Thyroid gland (tissue), 4 donors: ENCODE measurements around the gene PLEKHH1. TPM values are rescaled to one million over a fixed set of nuclear protein-coding genes. Genes with fewer than 3 reads are reported as not detected.

Source experiments
- DNase-seq, 2 donors: peaks; one replicate each; pipeline ENCODE4 v3.0.0-alpha.2; 2019
- H3K27ac ChIP-seq, 3 donors: fragments of 200-600 bp; sonication (generic); 1 replicate in 2 of 3; 2 replicates in 1 of 3; pipeline ENCODE4 v1.5.1; 2016 to 2019; ENCODE audit warnings: mild to moderate bottlenecking in 1 of 3, moderate library complexity in 1 of 3
- H3K27me3 ChIP-seq: fragments of 200-600 bp; sonication (generic); one replicate; pipeline ENCODE4 v1.5.1; 2019
- H3K36me3 ChIP-seq, 2 donors: fragments of 200-600 bp; sonication (generic); one replicate each; pipeline ENCODE4 v1.5.1; 2016 to 2019
- H3K4me1 ChIP-seq, 2 donors: fragments of 200-600 bp; sonication (generic); one replicate each; pipeline ENCODE4 v1.5.1; 2017 to 2019
- H3K4me3 ChIP-seq, 3 donors: fragments of 200-600 bp; sonication (generic); replicated peaks in 1 of 3; 1 replicate in 2 of 3; 2 replicates in 1 of 3; pipeline ENCODE4 v1.5.1; 2016; ENCODE audit warnings: mild to moderate bottlenecking in 1 of 3
- H3K9me3 ChIP-seq: fragments of 200-600 bp; sonication (generic); one replicate; pipeline ENCODE4 v1.5.1; 2017
- CTCF ChIP-seq, 6 experiments: fragments of 200-600 bp in 3 of 6; fragments of 450-650 bp in 3 of 6; sonication (generic) in 3 of 6; IDR thresholded peaks; one replicate each; pipeline ENCODE4 v1.5.1; 2016 to 2019; ENCODE audit warnings: antibody characterized with exemption in 6 of 6, mild to moderate bottlenecking in 2 of 6, inconsistent platforms in 1 of 6, moderate library complexity in 1 of 6
- POLR2A ChIP-seq, 2 donors: fragments of 450-650 bp; IDR thresholded peaks; one replicate each; pipeline ENCODE4 v1.6.1; 2017; ENCODE audit warnings: antibody characterized with exemption in 2 of 2, mild to moderate bottlenecking in 2 of 2, moderate library complexity in 1 of 2
- WGBS, 2 donors: methylation state at CpG; one replicate each; pipeline ENCODE4 v1.1.5; 2017; 5-methylcytosine and 5-hydroxymethylcytosine counted together
- intact Hi-C: fragments of 100-400 bp; cut with DNase I; formaldehyde crosslinking; loops from one replicate; pipeline ENCODE4 v1.15.1; 2023
- total RNA-seq, 4 donors: library from RNA; depleted of rRNA; stranded (reverse); fragments of >200 nt; gene quantifications; one replicate each; pipeline ENCODE4 v1.2.3, GENCODE V29; 2016

Gene PLEKHH1
- total RNA-seq, 4 donors from 2014 or later = 225 to 336 (median 241) TPM

DNA sequence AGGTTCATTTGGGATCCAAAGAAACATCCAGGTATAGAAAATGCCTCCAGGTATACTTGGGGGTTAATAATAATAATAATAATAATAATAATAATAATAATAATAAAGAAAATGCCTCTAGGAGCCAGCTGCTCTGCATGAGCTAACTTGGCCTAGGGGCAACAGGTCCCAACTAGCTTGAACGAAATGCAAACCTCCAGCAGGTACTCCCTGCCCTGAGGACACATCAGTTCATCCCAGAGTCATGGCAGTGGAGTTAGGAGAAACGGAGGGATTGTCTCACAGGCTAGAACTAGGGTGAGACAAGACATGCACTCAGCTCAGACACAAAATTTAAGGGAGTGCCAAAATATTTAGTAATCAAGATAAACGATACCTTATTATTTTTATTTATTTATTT, 32.1 kb upstream of the PLEKHH1 start:
- Histone ChIP-seq H3K27me3 (no peaks in the 10 kb centered on the region), H3K4me3 (no peak overlapping the region), H3K4me1 (no peaks in the 10 kb centered on the region), H3K9me3 (no peaks in the 10 kb centered on the region), H3K36me3 (no peaks in the 10 kb centered on the region), H3K27ac (no peak overlapping the region)
- DNase-seq = no peak
- TF ChIP-seq POLR2A (IDR thresholded peaks at IDR 0.05) (no peak), CTCF (IDR thresholded peaks at IDR 0.05) (no peak)
- whole genome bisulfite sequencing, 2 donors = 85 to 92% methylated on average over 3 of the region's 3 CpGs
- intact Hi-C loops = no loop called here

DNA sequence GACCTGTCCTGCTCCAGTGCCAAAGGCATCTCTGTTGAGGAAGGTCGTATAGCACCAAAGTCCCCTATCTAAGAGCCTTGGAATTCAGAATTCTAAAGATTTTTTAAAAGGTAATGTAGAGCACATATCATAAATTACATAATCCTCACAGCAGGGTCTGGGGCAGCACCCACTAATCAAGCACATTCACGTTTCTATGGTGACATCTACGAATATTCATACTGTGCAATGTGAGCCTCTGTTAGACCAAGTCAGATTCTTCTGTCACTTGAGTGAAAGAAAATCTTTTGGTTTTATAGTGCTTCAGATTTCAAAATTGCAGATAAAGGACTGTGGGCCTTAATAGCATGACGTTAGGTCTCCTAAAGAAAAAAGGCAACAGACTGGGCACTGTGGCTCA, 31.4 kb upstream of the PLEKHH1 start:
- Histone ChIP-seq H3K4me3 (no peak overlapping the region), H3K4me1 (no peaks in the 10 kb centered on the region), H3K27me3 (no peaks in the 10 kb centered on the region), H3K36me3 (no peaks in the 10 kb centered on the region), H3K27ac (no peak overlapping the region), H3K9me3 (no peaks in the 10 kb centered on the region)
- DNase-seq = no peak
- 86% methylated on average over 4 of the region's 4 CpGs for WGBS, 2 donors
- TF ChIP-seq POLR2A (IDR thresholded peaks at IDR 0.05) = no peak
- no peak for TF ChIP-seq CTCF (IDR thresholded peaks at IDR 0.05)
- intact Hi-C loops = no loop called here

DNA sequence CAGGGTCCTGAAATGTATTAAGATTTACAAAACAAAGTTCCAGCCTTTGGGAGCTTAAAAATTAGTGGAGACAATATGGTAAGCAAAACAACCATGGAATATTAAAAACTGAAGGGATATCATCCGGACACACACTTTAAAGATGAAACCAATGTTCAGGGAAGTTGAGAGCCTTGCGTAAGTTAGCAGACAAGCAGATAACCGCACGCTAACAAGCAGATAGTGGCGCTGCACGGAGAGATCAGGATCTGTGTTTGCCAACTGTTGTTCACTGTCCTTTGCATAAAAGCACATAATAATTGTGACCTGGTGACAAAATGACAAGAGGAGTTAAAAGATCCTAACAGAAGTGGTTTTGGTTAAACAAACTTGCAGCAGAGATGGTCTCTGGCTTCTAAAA, 30.2 kb upstream of the PLEKHH1 start:
- Histone ChIP-seq H3K36me3 (no peaks in the 10 kb centered on the region), H3K27me3 (no peaks in the 10 kb centered on the region), H3K4me3 (no peak overlapping the region), H3K27ac (no peak overlapping the region), H3K4me1 (no peaks in the 10 kb centered on the region), H3K9me3 (no peaks in the 10 kb centered on the region)
- intact Hi-C loops = no loop called here
- TF ChIP-seq CTCF (IDR thresholded peaks at IDR 0.05) (no peak), POLR2A (IDR thresholded peaks at IDR 0.05) (no peak)
- DNase-seq = no peak
- WGBS, 2 donors = 79 to 81% methylated on average over 6 of the region's 6 CpGs

DNA sequence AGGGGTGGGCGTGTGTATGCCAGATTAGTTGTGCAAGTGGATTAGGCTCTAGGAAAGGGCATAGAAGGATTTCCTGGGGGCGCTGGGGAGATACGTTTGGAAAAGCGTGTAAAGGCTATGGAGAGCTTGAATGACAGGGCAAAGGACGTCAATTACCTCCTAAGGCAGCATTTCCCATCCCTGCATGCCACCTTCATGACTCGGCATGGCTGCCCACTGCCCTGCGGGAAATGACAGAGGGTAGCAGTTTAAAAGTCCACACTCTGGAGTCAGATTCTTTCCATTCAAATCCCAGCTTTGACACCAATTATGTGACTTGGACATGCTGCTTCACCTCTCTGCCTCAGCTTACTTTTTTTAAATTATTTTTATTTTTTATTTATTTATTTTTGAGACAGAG, 29.8 kb upstream of the PLEKHH1 start:
- Histone ChIP-seq H3K4me3 (no peak overlapping the region), H3K27me3 (no peaks in the 10 kb centered on the region), H3K27ac (no peak overlapping the region), H3K9me3 (no peaks in the 10 kb centered on the region), H3K36me3 (no peaks in the 10 kb centered on the region), H3K4me1 (no peaks in the 10 kb centered on the region)
- WGBS, 2 donors = 78 to 80% methylated on average over 7 of the region's 7 CpGs
- intact Hi-C loops = no loop called here
- TF ChIP-seq CTCF (IDR thresholded peaks at IDR 0.05) (no peak), POLR2A (IDR thresholded peaks at IDR 0.05) (no peak)
- DNase-seq = no peak

DNA sequence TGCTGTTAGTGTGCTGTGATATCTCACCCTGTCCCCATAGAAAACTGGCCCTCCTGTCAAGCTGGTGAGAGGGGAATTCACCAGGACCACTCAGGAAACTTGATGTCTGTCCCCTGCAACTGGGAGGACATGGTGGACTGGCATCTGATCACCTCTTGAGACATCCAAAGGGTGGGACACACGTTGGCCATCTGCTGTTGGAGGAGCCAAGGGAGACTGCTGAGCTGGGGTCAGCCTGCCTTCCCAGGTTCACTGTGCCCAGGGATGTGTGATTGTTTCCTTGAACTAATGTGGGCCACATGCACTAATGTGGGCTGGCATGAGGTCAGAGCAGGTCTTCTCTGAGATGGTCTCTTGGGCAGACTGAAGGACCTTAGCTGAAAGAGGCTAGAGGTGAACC, 27.8 kb upstream of the PLEKHH1 start:
- WGBS, 2 donors = 33% methylated on average over 1 of the region's 1 CpG; no CpG with 5 or more reads in 1 of the 2 donors
- no peaks in the 10 kb centered on the region for H3K27me3 ChIP-seq
- intact Hi-C loops = no loop called here
- no peaks in the 10 kb centered on the region for H3K4me1 ChIP-seq
- TF ChIP-seq CTCF (IDR thresholded peaks at IDR 0.05) (no peak), POLR2A (IDR thresholded peaks at IDR 0.05) (no peak)
- H3K4me3 ChIP-seq = no peak overlapping the region
- no peaks in the 10 kb centered on the region for H3K9me3 ChIP-seq
- no peaks in the 10 kb centered on the region for H3K36me3 ChIP-seq
- no peak for DNase-seq
- H3K27ac ChIP-seq = no peak overlapping the region
